NT2/D1 (cell line): ENCODE measurements around the gene MITF.

Experiments
- SUZ12 ChIP-seq: IDR thresholded peaks from 2 replicates; pipeline ENCODE4 v1.6.1; 2011; ENCODE audit not compliant: insufficient read length, insufficient read depth; ENCODE audit errors: extremely low read depth
- YY1 ChIP-seq: IDR thresholded peaks from 2 replicates; pipeline ENCODE4 v1.6.1; 2011; ENCODE audit not compliant: insufficient read length, insufficient read depth
- ZNF274 ChIP-seq: IDR thresholded peaks from 2 replicates; pipeline ENCODE4 v1.6.1; 2011; ENCODE audit warnings: mild to moderate bottlenecking, low read depth, low read length

GRCh38 chr3:69742391-69742790, 3.1 kb downstream of the MITF start:
- TF ChIP-seq SUZ12 (no peak), ZNF274 (no peak), YY1 (no peak)
